GM19239 (cell line): ENCODE measurements around the gene TRIOBP.

ENCODE experiments used
- DNase-seq: peaks from one replicate; pipeline ENCODE4 v3.0.0; 2011; ENCODE audit warnings: low spot score; ENCODE audit not compliant: insufficient read length
- FAIRE-seq: peaks from 2 replicates; lab custom pipeline; 2011; peaks lifted over from hg19 to GRCh38; lab: Jason Lieb, UNC

TRIOBP gene

GRCh38 chr22:37747080-37747714 is 50.3 kb downstream of the TRIOBP start:
- FAIRE-seq (peak; percentile 76), DNase-seq (no peak)

GRCh38 chr22:37747715-37748100 is 50.9 kb downstream of the TRIOBP start:
- FAIRE-seq (no peak), DNase-seq (no peak)

- no peak for FAIRE-seq
- DNase-seq: no peak
Observed at GRCh38 chr22:37748659-37749058, 51.8 kb downstream of the TRIOBP start.

GRCh38 chr22:37749226-37749625 is 52.4 kb downstream of the TRIOBP start:
- DNase-seq (no peak), FAIRE-seq (no peak)

- DNase-seq: no peak
Observed at GRCh38 chr22:37749831-37750595, 53.2 kb downstream of the TRIOBP start.

GRCh38 chr22:37750596-37751162 is 53.8 kb downstream of the TRIOBP start:
- DNase-seq: no peak
- no peak for FAIRE-seq

More at GRCh38 chr22:37749831-37750595, 53.2 kb downstream of the TRIOBP start:
- no peak for FAIRE-seq

GRCh38 chr22:37751449-37752188 is 54.8 kb downstream of the TRIOBP start:
- DNase-seq (no peak), FAIRE-seq (no peak)

GRCh38 chr22:37752189-37753087 is 55.6 kb downstream of the TRIOBP start:
- DNase-seq (no peak), FAIRE-seq (no peak)

GRCh38 chr22:37753746-37754145 is 56.9 kb downstream of the TRIOBP start:
- DNase-seq (no peak), FAIRE-seq (no peak)

- FAIRE-seq (no peak), DNase-seq (no peak)
Observed at GRCh38 chr22:37757663-37758062, 60.8 kb downstream of the TRIOBP start.

GRCh38 chr22:37758694-37759093 is 61.8 kb downstream of the TRIOBP start:
- FAIRE-seq: no peak
- DNase-seq: no peak

- DNase-seq (no peak), FAIRE-seq (no peak)
Observed at GRCh38 chr22:37759281-37759680, 62.4 kb downstream of the TRIOBP start.

- DNase-seq: no peak
- no peak for FAIRE-seq
Observed at GRCh38 chr22:37760152-37760551, 63.3 kb downstream of the TRIOBP start.

GRCh38 chr22:37762389-37762836 is 65.6 kb downstream of the TRIOBP start:
- no peak for DNase-seq

GRCh38 chr22:37763012-37763411 is 66.2 kb downstream of the TRIOBP start:
- no peak for FAIRE-seq

More at GRCh38 chr22:37762389-37762836, 65.6 kb downstream of the TRIOBP start:
- FAIRE-seq: no peak

GRCh38 chr22:37763652-37764051 is 66.8 kb downstream of the TRIOBP start:
- DNase-seq (no peak), FAIRE-seq (no peak)

More at GRCh38 chr22:37763012-37763411, 66.2 kb downstream of the TRIOBP start:
- DNase-seq: no peak

- DNase-seq: no peak
- no peak for FAIRE-seq
Observed at GRCh38 chr22:37764622-37765021, 67.8 kb downstream of the TRIOBP start.

- no peak for DNase-seq
- FAIRE-seq: no peak
Observed at GRCh38 chr22:37765498-37765897, 68.7 kb downstream of the TRIOBP start.

GRCh38 chr22:37765953-37766576 is 69.2 kb downstream of the TRIOBP start:
- FAIRE-seq: no peak
- DNase-seq: no peak
